MM.1S (cell line): Measurements from ENCODE around the gene HECW1.

ENCODE experiments used
- EZH2 ChIP-seq: fragments of 300-600 bp; sonication (generic); optimal IDR thresholded peaks from 2 replicates; pipeline ENCODE3; 2017; ENCODE audit warnings: low read depth, mild to moderate bottlenecking, antibody characterized with exemption, low read length, mixed read lengths
- TF ChIP-seq, protein P1 (sequence below): fragments of 300-600 bp; sonication (generic); IDR thresholded peaks from 2 replicates; pipeline ENCODE4 v1.5.1; 2016; ENCODE audit warnings: antibody characterized with exemption, low read length, mixed read lengths

DNA sequence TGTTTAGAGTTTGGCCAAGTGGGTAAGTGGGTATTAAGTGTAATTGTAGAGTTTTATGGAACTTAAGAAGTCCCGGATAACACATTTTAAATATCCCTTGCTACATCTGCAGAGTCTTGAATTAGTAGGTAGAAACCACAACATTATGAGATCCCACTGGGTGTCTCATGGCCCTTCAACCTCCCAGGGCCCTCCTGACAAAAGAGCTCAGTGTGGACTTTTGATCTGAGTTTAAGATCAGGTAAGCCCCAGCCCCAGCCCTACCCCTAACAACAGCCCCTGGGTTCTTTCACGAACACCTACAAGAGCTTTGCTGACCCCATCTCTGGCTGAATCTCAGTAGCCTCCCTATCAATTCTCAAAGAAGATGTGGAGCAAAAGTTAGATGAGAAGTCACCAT, 405.0 kb downstream of the HECW1 start:
- TF ChIP-seq, protein P1, sequence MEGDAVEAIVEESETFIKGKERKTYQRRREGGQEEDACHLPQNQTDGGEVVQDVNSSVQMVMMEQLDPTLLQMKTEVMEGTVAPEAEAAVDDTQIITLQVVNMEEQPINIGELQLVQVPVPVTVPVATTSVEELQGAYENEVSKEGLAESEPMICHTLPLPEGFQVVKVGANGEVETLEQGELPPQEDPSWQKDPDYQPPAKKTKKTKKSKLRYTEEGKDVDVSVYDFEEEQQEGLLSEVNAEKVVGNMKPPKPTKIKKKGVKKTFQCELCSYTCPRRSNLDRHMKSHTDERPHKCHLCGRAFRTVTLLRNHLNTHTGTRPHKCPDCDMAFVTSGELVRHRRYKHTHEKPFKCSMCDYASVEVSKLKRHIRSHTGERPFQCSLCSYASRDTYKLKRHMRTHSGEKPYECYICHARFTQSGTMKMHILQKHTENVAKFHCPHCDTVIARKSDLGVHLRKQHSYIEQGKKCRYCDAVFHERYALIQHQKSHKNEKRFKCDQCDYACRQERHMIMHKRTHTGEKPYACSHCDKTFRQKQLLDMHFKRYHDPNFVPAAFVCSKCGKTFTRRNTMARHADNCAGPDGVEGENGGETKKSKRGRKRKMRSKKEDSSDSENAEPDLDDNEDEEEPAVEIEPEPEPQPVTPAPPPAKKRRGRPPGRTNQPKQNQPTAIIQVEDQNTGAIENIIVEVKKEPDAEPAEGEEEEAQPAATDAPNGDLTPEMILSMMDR = no peak
- TF ChIP-seq EZH2 = no peak
